HCT116 (cell line): ENCODE results near the gene MAST4. TPM values are rescaled to one million over a fixed set of nuclear protein-coding genes. Genes with fewer than 3 reads are reported as not detected.

ENCODE experiments used
- ATAC-seq: fragments of 200-7000 bp; cut with Tn5 transposase; 2 replicates; pipeline ENCODE4 v1.9.1; 2020; ENCODE audit warnings: mild to moderate bottlenecking, moderate library complexity
- BruUV-seq: library from RNA; stranded (reverse); fragments of 400-500 nt; replicated peaks from 2 replicates; lab custom pipeline; 2021; lab: Mats Ljungman, UMichigan
- CTCF ChIA-PET: fragments of 300-600 bp; sonication (Branson Sonifier 250); formaldehyde crosslinking; loops from one replicate; lab custom pipeline; 2021; ENCODE audit warnings: antibody characterized with exemption; lab: Charles Lee
- POLR2A ChIA-PET: fragments of 300-600, 350-600 bp; sonication (Branson Sonifier 250); formaldehyde crosslinking; loops from one replicate; lab custom pipeline; 2021; ENCODE audit warnings: antibody characterized with exemption; lab: Charles Lee
- RAD21 ChIA-PET, 2 experiments: fragments of 300-600 bp; sonication (Branson Sonifier 250); formaldehyde crosslinking; loops; one replicate each; lab custom pipeline; 2023; ENCODE audit warnings: low total read pairs in 2 of 2; ENCODE audit not compliant: uncharacterized antibody in 2 of 2, unreplicated experiment in 2 of 2, low non-redundant PET in 1 of 2; lab: Charles Lee
- DNase-seq: peaks from one replicate; pipeline ENCODE4 v3.0.0-alpha.2; 2010; ENCODE audit warnings: low read depth, low spot score
- H2AFZ ChIP-seq: fragments of 200-600 bp; shearing (Covaris generic), sonication (generic); 2 replicates; pipeline ENCODE4 v1.6.1; 2017; ENCODE audit warnings: low read depth, mixed run types, mixed read lengths, antibody characterized with exemption, low read length; ENCODE audit not compliant: poor library complexity, severe bottlenecking
- H3K27ac ChIP-seq: 2 replicates; pipeline ENCODE4 v1.5.1; 2012; ENCODE audit warnings: low read depth, low read length
- H3K27me3 ChIP-seq: fragments of 200-600 bp; sonication (generic); 2 replicates; pipeline ENCODE4 v1.6.1; 2016; ENCODE audit warnings: mixed run types, low read length, mixed read lengths; ENCODE audit not compliant: insufficient read depth
- H3K36me3 ChIP-seq, 2 experiments: fragments of 200-500 bp in 1 of 2; fragments of 200-600 bp in 1 of 2; sonication (Bioruptor generic) in 1 of 2; sonication (generic) in 1 of 2; 2 replicates each; pipeline versions ENCODE4 v1.5.1 to v1.6.1; 2014 to 2016; ENCODE audit warnings: low read length in 2 of 2, inconsistent platforms in 1 of 2, mixed read lengths in 1 of 2, mixed run types in 1 of 2; ENCODE audit not compliant: insufficient read depth in 2 of 2, control insufficient read depth in 1 of 2
- H3K4me1 ChIP-seq, 2 experiments: fragments of 200-600 bp in 1 of 2; sonication (generic) in 1 of 2; 2 replicates each; pipeline versions ENCODE4 v1.5.1 to v1.6.1; 2012 to 2017; ENCODE audit warnings: low read length in 2 of 2, inconsistent platforms in 1 of 2, mild to moderate bottlenecking in 1 of 2, mixed read lengths in 1 of 2, mixed run types in 1 of 2, moderate library complexity in 1 of 2; ENCODE audit not compliant: insufficient read depth in 2 of 2, control insufficient read depth in 1 of 2
- H3K4me2 ChIP-seq: fragments of 200-600 bp; sonication (generic); 2 replicates; pipeline ENCODE4 v1.6.1; 2017; ENCODE audit warnings: mixed run types, low read length, mixed read lengths
- H3K4me3 ChIP-seq, 2 experiments: fragments of 200-600 bp in 1 of 2; sonication (generic) in 1 of 2; replicated peaks in 1 of 2; 2 replicates each; pipeline ENCODE4 v1.5.1; 2011 to 2016; ENCODE audit warnings: low read length in 2 of 2, control low read depth in 1 of 2, low read depth in 1 of 2, mild to moderate bottlenecking in 1 of 2, mixed read lengths in 1 of 2, mixed run types in 1 of 2
- H3K79me2 ChIP-seq: fragments of 200-600 bp; sonication (generic); 2 replicates; pipeline ENCODE4 v1.6.1; 2017; ENCODE audit warnings: mild to moderate bottlenecking, mixed run types, low read length, moderate library complexity, mixed read lengths; ENCODE audit not compliant: insufficient read depth
- H3K9ac ChIP-seq: fragments of 200-600 bp; sonication (generic); 2 replicates; pipeline ENCODE4 v1.6.1; 2016; ENCODE audit warnings: low read length, mixed read lengths
- H3K9me2 ChIP-seq: fragments of 200-600 bp; sonication (generic), shearing (Covaris generic); 2 replicates; pipeline ENCODE4 v1.6.1; 2017; ENCODE audit warnings: mixed run types, mild to moderate bottlenecking, moderate library complexity; ENCODE audit not compliant: insufficient read depth
- H3K9me3 ChIP-seq, 2 experiments: fragments of 200-500 bp in 1 of 2; fragments of 200-600 bp in 1 of 2; sonication (Bioruptor generic) in 1 of 2; sonication (generic) in 1 of 2; 2 replicates each; pipeline ENCODE4 v1.6.1; 2014 to 2017; ENCODE audit warnings: low read length in 2 of 2, mixed read lengths in 2 of 2, inconsistent platforms in 1 of 2, low read depth in 1 of 2, mild to moderate bottlenecking in 1 of 2, mixed run types in 1 of 2, moderate library complexity in 1 of 2; ENCODE audit not compliant: control insufficient read depth in 1 of 2, insufficient read depth in 1 of 2
- H4K20me1 ChIP-seq: fragments of 200-600 bp; sonication (generic), shearing (Covaris generic); 2 replicates; pipeline ENCODE4 v1.6.1; 2017; ENCODE audit warnings: mixed run types, mild to moderate bottlenecking, moderate library complexity; ENCODE audit not compliant: insufficient read depth
- ATF3 ChIP-seq: IDR thresholded peaks from 2 replicates; pipeline ENCODE4 v1.6.1; 2012
- CEBPB ChIP-seq: IDR thresholded peaks from 2 replicates; pipeline ENCODE4 v1.6.1; 2012; ENCODE audit warnings: low read depth
- EGR1 ChIP-seq: IDR thresholded peaks from 2 replicates; pipeline ENCODE4 v1.6.1; 2012; ENCODE audit warnings: low read depth
- ELF1 ChIP-seq: IDR thresholded peaks from 2 replicates; pipeline ENCODE4 v1.6.1; 2012; ENCODE audit warnings: low read depth, borderline replicate concordance
- EZH2 ChIP-seq: fragments of 200-600 bp; sonication (generic); IDR thresholded peaks from 2 replicates; pipeline ENCODE4 v1.6.1; 2017; ENCODE audit warnings: antibody characterized with exemption, mixed run types
- MAX ChIP-seq: IDR thresholded peaks from 2 replicates; pipeline ENCODE4 v1.6.1; 2012
- POLR2A ChIP-seq: IDR thresholded peaks from 2 replicates; pipeline ENCODE4 v1.7.0; 2011; ENCODE audit warnings: borderline replicate concordance; ENCODE audit not compliant: insufficient read depth, insufficient read length; ENCODE audit errors: extremely low read depth
- RAD21 ChIP-seq: IDR thresholded peaks from 2 replicates; pipeline ENCODE4 v1.6.1; 2012; ENCODE audit warnings: low read depth, mild to moderate bottlenecking
- REST ChIP-seq: IDR thresholded peaks from 2 replicates; pipeline ENCODE4 v1.6.1; 2012; ENCODE audit warnings: low read depth
- TCF7L2 ChIP-seq: IDR thresholded peaks from 2 replicates; pipeline ENCODE4 v1.7.0; 2011; ENCODE audit warnings: borderline replicate concordance, inconsistent platforms; ENCODE audit not compliant: insufficient read depth, insufficient read length; ENCODE audit errors: extremely low read depth
- ZFX ChIP-seq: fragments of 450-650 bp; IDR thresholded peaks from 2 replicates; pipeline ENCODE4 v1.6.1; 2017
- ZNF274 ChIP-seq: fragments of 200-500 bp; sonication (Bioruptor generic); IDR thresholded peaks from 2 replicates; pipeline ENCODE4 v1.6.1; 2014; ENCODE audit warnings: mild to moderate bottlenecking, low read depth, low read length, inconsistent platforms
- intact Hi-C: fragments of 100-400 bp; cut with micrococcal nuclease; formaldehyde crosslinking; loops from 2 replicates; pipeline ENCODE4 v1.10.0; 2022
- total RNA-seq: library from RNA; stranded (reverse); gene quantifications from one replicate; pipeline ENCODE4 v1.2.1, GENCODE V29; 2021; ENCODE audit not compliant: unreplicated experiment

MAST4 gene
- total RNA-seq, 1 experiment from 2014 or later = 1.1 TPM

GRCh38 chr5:66645039-66645438 lies 48.8 kb downstream of the MAST4 start (continued):
- TF ChIP-seq RAD21 = no peak
- TF ChIP-seq CEBPB = no peak
- no peak for TF ChIP-seq ELF1
- no peak for TF ChIP-seq ATF3
- no peak for TF ChIP-seq REST
- TF ChIP-seq EZH2 = no peak
- TF ChIP-seq ZFX = no peak
- no peak for TF ChIP-seq ZNF274
- no peak for TF ChIP-seq POLR2A

- no peak for TF ChIP-seq TCF7L2
- no peak for TF ChIP-seq EGR1
- TF ChIP-seq RAD21 = no peak
- TF ChIP-seq MAX = no peak
- TF ChIP-seq POLR2A = no peak
- CTCF ChIA-PET = no interaction called here
Observed at GRCh38 chr5:66646570-66646969, 50.4 kb downstream of the MAST4 start.

More at GRCh38 chr5:66646570-66646969, 50.4 kb downstream of the MAST4 start:
- Histone ChIP-seq H3K4me1 (no peaks in the 10 kb centered on the region), H3K27me3 (peaks cover 4% of the 10 kb centered on the region), H3K79me2 (no peaks in the 10 kb centered on the region), H3K9me3 (no peaks in the 10 kb centered on the region), H4K20me1 (no peaks in the 10 kb centered on the region), H2AFZ (no peak overlapping the region), H3K4me2 (no peak overlapping the region), H3K4me3 (no peak overlapping the region), H3K36me3 (no peaks in the 10 kb centered on the region), H3K9ac (no peak overlapping the region), H3K9me2 (no peaks in the 10 kb centered on the region), H3K27ac (no peak overlapping the region)
- no TSS peak for BruUV-seq
- DNase-seq (no peak), ATAC-seq (no peak)
- POLR2A ChIA-PET = interaction anchor here (0.6 kb wide), 1 partner anchor 366 kb away, joined by 3 read pairs; no protein-coding TSS in a partner anchor
- RAD21 ChIA-PET = no interaction called here
- intact Hi-C loops = no loop called here
